ENCODE measurements around the gene CYP2A7. TPM values are rescaled to one million over a fixed set of nuclear protein-coding genes. Genes with fewer than 3 reads are reported as not detected.
"Not testable (repeated sequence)": the region's sequence is repeated elsewhere in the genome, so short reads cannot be mapped to it uniquely, and the experiment has no call there.

The CYP2A7 gene
- polyA plus RNA-seq, 3 donors, result not detected

- peaks cover 32 to 36% of the 10 kb centered on the region in 2 donors for H3K4me1 ChIP-seq (ENCODE audit: control insufficient read depth in 1 of 2, insufficient read depth in 2 of 2, low read length in 2 of 2)
- H3K4me3 Mint-ChIP-seq; H3K36me3 Mint-ChIP-seq; intact Hi-C loops (cut with micrococcal nuclease); H3K36me3 ChIP-seq (replicated peaks in 1 of 2; ENCODE audit: control insufficient read depth in 1 of 2, insufficient read depth in 2 of 2, low read length in 2 of 2); H3K27me3 ChIP-seq (ENCODE audit: control insufficient read depth in 2 of 2, insufficient read depth in 2 of 2, low read length in 2 of 2); H3K27ac ChIP-seq (ENCODE audit: low read depth in 1 of 2, low read length in 2 of 2); H3K9ac ChIP-seq (ENCODE audit: insufficient read depth, low read length, poor library complexity, severe bottlenecking); H3K79me2 ChIP-seq (ENCODE audit: insufficient read depth, low read length); H3K4me2 ChIP-seq (replicated peaks; ENCODE audit: extremely low read depth, low read length, poor library complexity, severe bottlenecking); H4K20me1 ChIP-seq (ENCODE audit: insufficient read depth, low read length); H3K9me3 Mint-ChIP-seq; DNase-seq; H3K27me3 Mint-ChIP-seq (ENCODE audit: low read depth in 3 of 3); H2AFZ ChIP-seq (ENCODE audit: insufficient read depth, low read depth, low read length, poor library complexity, severe bottlenecking); H3K9me3 ChIP-seq (replicated peaks in 1 of 2; ENCODE audit: control insufficient read depth in 1 of 2, insufficient read depth in 1 of 2, low read length in 2 of 2); H3K4me3 ChIP-seq (replicated peaks in 1 of 3; ENCODE audit: low read depth in 2 of 3, low read length in 3 of 3): not testable (repeated sequence)
- peaks cover 46% of the 10 kb centered on the region for H3K4me1 Mint-ChIP-seq
- 98% methylated on average over 5 of the region's 14 CpGs for WGBS (ENCODE audit: insufficient coverage)
- H3K27ac Mint-ChIP-seq, result peak overlapping the region in 2 of 7 donors; percentile 51 to 82
Measured at GRCh38 chr19:40826312-40826698, 55.7 kb downstream of the CYP2A7 start.

- WGBS (ENCODE audit: insufficient coverage), result no CpG with 5 or more reads among the region's 6 CpGs
- not testable (repeated sequence) for H3K27me3 Mint-ChIP-seq (ENCODE audit: low read depth in 3 of 3)
Measured at GRCh38 chr19:40825460-40826095, 56.5 kb downstream of the CYP2A7 start.

More at GRCh38 chr19:40825460-40826095, 56.5 kb downstream of the CYP2A7 start:
- intact Hi-C loops (cut with micrococcal nuclease); H2AFZ ChIP-seq (ENCODE audit: insufficient read depth, low read depth, low read length, poor library complexity, severe bottlenecking); H4K20me1 ChIP-seq (ENCODE audit: insufficient read depth, low read length); H3K9me3 ChIP-seq (replicated peaks in 1 of 2; ENCODE audit: control insufficient read depth in 1 of 2, insufficient read depth in 1 of 2, low read length in 2 of 2); H3K27me3 ChIP-seq (ENCODE audit: control insufficient read depth in 2 of 2, insufficient read depth in 2 of 2, low read length in 2 of 2); H3K4me3 Mint-ChIP-seq; H3K27ac ChIP-seq (ENCODE audit: low read depth in 1 of 2, low read length in 2 of 2); H3K36me3 Mint-ChIP-seq; H3K9me3 Mint-ChIP-seq; H3K4me3 ChIP-seq (replicated peaks in 1 of 3; ENCODE audit: low read depth in 2 of 3, low read length in 3 of 3); H3K36me3 ChIP-seq (replicated peaks in 1 of 2; ENCODE audit: control insufficient read depth in 1 of 2, insufficient read depth in 2 of 2, low read length in 2 of 2); H3K4me2 ChIP-seq (replicated peaks; ENCODE audit: extremely low read depth, low read length, poor library complexity, severe bottlenecking); DNase-seq; H3K9ac ChIP-seq (ENCODE audit: insufficient read depth, low read length, poor library complexity, severe bottlenecking); H3K79me2 ChIP-seq (ENCODE audit: insufficient read depth, low read length): not testable (repeated sequence)
- Mint-ChIP-seq H3K27ac (peak overlapping the region in 2 of 7 donors; percentile 31 to 51), H3K4me1 (peaks cover 44% of the 10 kb centered on the region)
- peaks cover 32 to 35% of the 10 kb centered on the region in 2 donors for H3K4me1 ChIP-seq (ENCODE audit: control insufficient read depth in 1 of 2, insufficient read depth in 2 of 2, low read length in 2 of 2)

Other genes with a start within 250 kb of the CYP2A7 start
- 1 to 10 TPM in 1 of 3 donors, under 1 TPM in 2; 0.12 to 7.2 (median 0.45) TPM for gene NUMBL, start 191.6 kb downstream of the CYP2A7 start, polyA plus RNA-seq
- 10 to 100 TPM; 16.0 to 44.0 (median 23.4) TPM for gene COQ8B, start 165.3 kb downstream of the CYP2A7 start, polyA plus RNA-seq
- gene ITPKC, start 165.1 kb downstream of the CYP2A7 start, polyA plus RNA-seq, result 1 to 10 TPM; 2.7 to 5.7 (median 2.9) TPM
- 10 to 100 TPM in 1 of 3 donors, 1 to 10 TPM in 2; 4.3 to 13.0 (median 8.5) TPM for gene ACTMAP, start 131.8 kb downstream of the CYP2A7 start, polyA plus RNA-seq
- 10 to 100 TPM; 27.9 to 78.3 (median 44.2) TPM for gene SNRPA, start 131.0 kb downstream of the CYP2A7 start, polyA plus RNA-seq
- gene MIA, start 106.7 kb downstream of the CYP2A7 start, polyA plus RNA-seq, result under 1 TPM in 1 of 3 donors, not detected in 2; 0.47 TPM
- gene RAB4B, start 104.0 kb downstream of the CYP2A7 start, polyA plus RNA-seq, result 100 to 1,000 TPM in 2 of 3 donors, 10 to 100 TPM in 1; 89.4 to 132 (median 108) TPM
- gene EGLN2, start 83.0 kb downstream of the CYP2A7 start, polyA plus RNA-seq, result 10 to 100 TPM; 60.6 to 76.8 (median 64.5) TPM
- not detected for gene CYP2A6, start 31.8 kb downstream of the CYP2A7 start, polyA plus RNA-seq
- not detected for gene CYP2B6, start 109.1 kb upstream of the CYP2A7 start, polyA plus RNA-seq
- gene CYP2A13, start 206.2 kb upstream of the CYP2A7 start, polyA plus RNA-seq, result not detected
- not detected for gene CYP2F1, start 232.2 kb upstream of the CYP2A7 start, polyA plus RNA-seq

Measured in CD14-positive monocyte (primary cell).